SK-N-SH treated with all-trans-retinoic acid at 6 μM for 48 hours (cell line): ENCODE measurements around the gene SH2D6.

Experiments
- ATAC-seq: fragments of 200-7000 bp; cut with Tn5 transposase; 3 replicates; pipeline ENCODE4 v1.9.1; 2020; ENCODE audit warnings: mild to moderate bottlenecking, moderate library complexity
- BACH2 ChIP-seq: fragments of 250-450 bp; sonication (Bioruptor Pico); IDR thresholded peaks from 2 replicates; pipeline ENCODE4 v1.9.0; 2021; ENCODE audit warnings: mild to moderate bottlenecking, borderline replicate concordance
- CREB5 ChIP-seq: fragments of 250-450 bp; sonication (Bioruptor Pico); IDR thresholded peaks from 2 replicates; pipeline ENCODE4 v1.5.1; 2020; ENCODE audit warnings: low read depth, mild to moderate bottlenecking, moderate library complexity
- CSDC2 ChIP-seq: fragments of 250-450 bp; sonication (Bioruptor Pico); IDR thresholded peaks from 2 replicates; pipeline ENCODE4 v1.5.0; 2020; ENCODE audit warnings: mild to moderate bottlenecking, moderate library complexity
- CSRNP3 ChIP-seq: fragments of 250-450 bp; sonication (Bioruptor Pico); IDR thresholded peaks from 2 replicates; pipeline ENCODE4 v1.5.1; 2021; ENCODE audit warnings: mild to moderate bottlenecking, moderate library complexity
- ESRRG ChIP-seq: fragments of 250-450 bp; sonication (Bioruptor Pico); IDR thresholded peaks from 2 replicates; pipeline ENCODE4 v1.6.1; 2021; ENCODE audit warnings: mild to moderate bottlenecking
- GLIS3 ChIP-seq: fragments of 250-450 bp; sonication (Bioruptor Pico); IDR thresholded peaks from 2 replicates; pipeline ENCODE4 v1.5.0; 2020; ENCODE audit warnings: mild to moderate bottlenecking, moderate library complexity
- ISL1 ChIP-seq: fragments of 250-450 bp; sonication (Bioruptor Pico); IDR thresholded peaks from 2 replicates; pipeline ENCODE4 v2.1.2; 2022; ENCODE audit warnings: mild to moderate bottlenecking, moderate library complexity
- OSR1 ChIP-seq: fragments of 250-450 bp; sonication (Bioruptor Pico); IDR thresholded peaks from 2 replicates; pipeline ENCODE4 v1.8.0; 2022; ENCODE audit warnings: moderate library complexity, mild to moderate bottlenecking, inconsistent platforms
- PATZ1 ChIP-seq: fragments of 250-450 bp; sonication (Bioruptor Pico); IDR thresholded peaks from 2 replicates; pipeline ENCODE4 v1.8.0; 2020; ENCODE audit warnings: mild to moderate bottlenecking, moderate library complexity, borderline replicate concordance
- PPARA ChIP-seq: fragments of 250-450 bp; sonication (Bioruptor Pico); IDR thresholded peaks from 2 replicates; pipeline ENCODE4 v1.5.0; 2020; ENCODE audit warnings: mild to moderate bottlenecking, borderline replicate concordance
- RARB ChIP-seq: fragments of 250-450 bp; sonication (Bioruptor Pico); IDR thresholded peaks from 2 replicates; pipeline ENCODE4 v1.8.0; 2021; ENCODE audit warnings: mild to moderate bottlenecking, moderate library complexity
- SNAI2 ChIP-seq: fragments of 250-450 bp; sonication (Bioruptor Pico); IDR thresholded peaks from 2 replicates; pipeline ENCODE4 v1.5.0; 2020; ENCODE audit warnings: mild to moderate bottlenecking, moderate library complexity
- TCF4 ChIP-seq: fragments of 250-450 bp; sonication (Bioruptor Pico); IDR thresholded peaks from 2 replicates; pipeline ENCODE4 v1.8.0; 2021; ENCODE audit warnings: mild to moderate bottlenecking, moderate library complexity, borderline replicate concordance
- TSHZ2 ChIP-seq: fragments of 250-450 bp; sonication (Bioruptor Pico); IDR thresholded peaks from 2 replicates; pipeline ENCODE4 v1.5.0; 2020; ENCODE audit warnings: mild to moderate bottlenecking, moderate library complexity
- ZFP3 ChIP-seq: fragments of 250-450 bp; sonication (Bioruptor Pico); IDR thresholded peaks from 2 replicates; pipeline ENCODE4 v1.5.0; 2020; ENCODE audit warnings: mild to moderate bottlenecking, moderate library complexity
- ZFP30 ChIP-seq: fragments of 450-650 bp; formaldehyde crosslinking; IDR thresholded peaks from 2 replicates; pipeline ENCODE4 v1.5.0; 2022; ENCODE audit warnings: mild to moderate bottlenecking, moderate library complexity
- ZNF565 ChIP-seq: fragments of 450-650 bp; formaldehyde crosslinking; conservative IDR thresholded peaks from 2 replicates; pipeline ENCODE4 v1.5.0; 2020; ENCODE audit warnings: low read depth, mild to moderate bottlenecking, moderate library complexity
- ZNF8 ChIP-seq: fragments of 450-650 bp; formaldehyde crosslinking; IDR thresholded peaks from 2 replicates; pipeline ENCODE4 v1.5.0; 2020; ENCODE audit warnings: mild to moderate bottlenecking, moderate library complexity

SH2D6 gene

GRCh38 chr2:85453571-85453970 is 35.1 kb downstream of the SH2D6 start:
- ATAC-seq: no peak
- no peak for TF ChIP-seq RARB
- no peak for TF ChIP-seq SNAI2 (CRISPR knock-in tag)
- TF ChIP-seq CREB5 (CRISPR knock-in tag): no peak
- TF ChIP-seq CSDC2: no peak
- TF ChIP-seq PATZ1 (CRISPR knock-in tag): no peak
- no peak for TF ChIP-seq TSHZ2 (CRISPR knock-in tag)
- no peak for TF ChIP-seq OSR1 (CRISPR knock-in tag)
- TF ChIP-seq TCF4 (CRISPR knock-in tag): no peak
- TF ChIP-seq ZFP3 (CRISPR knock-in tag): no peak
- TF ChIP-seq ZNF565 (CRISPR knock-in tag): no peak
- no peak for TF ChIP-seq ESRRG (CRISPR knock-in tag)
- TF ChIP-seq ZNF8: no peak
- no peak for TF ChIP-seq ISL1
- TF ChIP-seq BACH2 (CRISPR knock-in tag): no peak
- no peak for TF ChIP-seq PPARA (CRISPR knock-in tag)
- no peak for TF ChIP-seq CSRNP3 (CRISPR knock-in tag)
- no peak for TF ChIP-seq ZFP30

- no peak for ATAC-seq
- TF ChIP-seq ZNF565 (CRISPR knock-in tag) (no peak), TSHZ2 (CRISPR knock-in tag) (no peak), GLIS3 (no peak), ZFP3 (CRISPR knock-in tag) (no peak), ESRRG (CRISPR knock-in tag) (no peak), PATZ1 (CRISPR knock-in tag) (no peak), ZNF8 (no peak), CREB5 (CRISPR knock-in tag) (no peak)
Measured at GRCh38 chr2:85455552-85456090, 37.1 kb downstream of the SH2D6 start.
